CD4-positive, alpha-beta T cell treated with Interleukin-17A for 1 hour (primary cell): ENCODE measurements around the gene VARS1.
"Not testable (repeated sequence)": the region's sequence is repeated elsewhere in the genome, so short reads cannot be mapped to it uniquely, and the experiment has no call there.

ENCODE experiments used
- DNase-seq: peaks from one replicate; pipeline ENCODE4 v3.0.0-alpha.2; 2020

Gene VARS1

GRCh38 chr6:31821301-31822035 is 25.9 kb upstream of the VARS1 start:
- no peak for DNase-seq

- DNase-seq, result not testable (repeated sequence)
These were observed 24.8 kb upstream of the VARS1 start for GRCh38 chr6:31820399-31820798.

- DNase-seq, result no peak
These were observed 24.3 kb upstream of the VARS1 start for GRCh38 chr6:31819871-31820299.

GRCh38 chr6:31817929-31818511 is 22.5 kb upstream of the VARS1 start:
- DNase-seq, result peak; percentile 34

- DNase-seq, result peak; percentile 69
These were observed 21.8 kb upstream of the VARS1 start for GRCh38 chr6:31817133-31817928.

- peak; percentile 87 for DNase-seq
These were observed 19.7 kb upstream of the VARS1 start, which contains the start of the genes HSPA1A and HSPA1L for GRCh38 chr6:31815025-31815838. Gene HSPA1A (plus strand): TSS chr6:31815543. CDS start chr6:31815757, 214 bp downstream. Gene HSPA1L (minus strand): TSS chr6:31815283. CDS start chr6:31811972, 3,311 bp downstream.

GRCh38 chr6:31814677-31815024 is 19.1 kb upstream of the VARS1 start:
- peak; percentile 80 for DNase-seq

- DNase-seq, result no peak
These were observed 17.9 kb upstream of the VARS1 start for GRCh38 chr6:31813465-31813849.

GRCh38 chr6:31811645-31812044 is 16.1 kb upstream of the VARS1 start:
- no peak for DNase-seq

- not testable (repeated sequence) for DNase-seq
These were observed 13.0 kb upstream of the VARS1 start for GRCh38 chr6:31808599-31808998.

- DNase-seq, result peak; percentile 97
These were observed 11.1 kb upstream of the VARS1 start, which contains the start of gene LSM2 for GRCh38 chr6:31806470-31807272. Gene LSM2 (minus strand): TSS chr6:31806966. CDS start chr6:31806757, 209 bp downstream.

- no peak for DNase-seq
These were observed 10.5 kb upstream of the VARS1 start for GRCh38 chr6:31805939-31806469.

- DNase-seq, result not testable (repeated sequence)
These were observed 5.7 kb upstream of the VARS1 start for GRCh38 chr6:31801031-31801927.

GRCh38 chr6:31799781-31800180 is 4.2 kb upstream of the VARS1 start:
- no peak for DNase-seq

- DNase-seq, result peak; percentile 64
These were observed 2.0 kb upstream of the VARS1 start for GRCh38 chr6:31797588-31797987.

- no peak for DNase-seq
These were observed 1.4 kb upstream of the VARS1 start for GRCh38 chr6:31796993-31797385.

- DNase-seq, result no peak
These were observed 511 bp downstream of the VARS1 start for GRCh38 chr6:31794866-31795615.

GRCh38 chr6:31794294-31794865 is 1.2 kb downstream of the VARS1 start:
- peak; percentile 32 for DNase-seq

- not testable (repeated sequence) for DNase-seq
These were observed 1.7 kb downstream of the VARS1 start for GRCh38 chr6:31793927-31794245.
